Measurements from ENCODE around the gene TMEM260. TPM values are rescaled to one million over a fixed set of nuclear protein-coding genes. Genes with fewer than 3 reads are reported as not detected.

The TMEM260 gene
- total RNA-seq, 1 experiment from 2014 or later: 20.0 TPM

GRCh38 chr14:56630707-56631106 is 51.1 kb downstream of the TMEM260 start:
- H3K27ac Mint-ChIP-seq: no peak overlapping the region
- H3K23me2 ChIP-seq (ENCODE audit: insufficient read length, low read depth, low read length, poor library complexity, severe bottlenecking): no peaks in the 10 kb centered on the region
- no peak for TF ChIP-seq CTCF (conservative IDR thresholded peaks at IDR 0.05)
- H4K20me1 ChIP-seq (ENCODE audit: control insufficient read depth, insufficient read depth, insufficient read length): no peaks in the 10 kb centered on the region
- H2BK20ac ChIP-seq (ENCODE audit: low read depth, low read length, poor library complexity, severe bottlenecking): no peak overlapping the region
- DNase-seq: no peak
- peaks cover 48 to 59% (median 59%) of the 10 kb centered on the region in 3 experiments for H3K36me3 Mint-ChIP-seq (ENCODE audit: insufficient read depth in 1 of 3, low read depth in 3 of 3)
- H2AFZ ChIP-seq (ENCODE audit: low read length): no peak overlapping the region
- H3K18ac ChIP-seq (ENCODE audit: insufficient read length, low read depth, low read length): no peak overlapping the region
- H3K9me3 Mint-ChIP-seq: peaks cover 9 to 13% of the 10 kb centered on the region in 2 experiments
- H2BK120ac ChIP-seq (ENCODE audit: low read depth, low read length, poor library complexity, severe bottlenecking): no peak overlapping the region
- H3K9me3 ChIP-seq (ENCODE audit: control insufficient read depth, low read depth, low read length): no peaks in the 10 kb centered on the region
- no peak overlapping the region for H3K14ac ChIP-seq (ENCODE audit: insufficient read depth, low read length)
- H4K5ac ChIP-seq (ENCODE audit: insufficient read length, low read depth, low read length): no peak overlapping the region
- H4K91ac ChIP-seq (ENCODE audit: insufficient read length, low read depth, low read length): no peak overlapping the region
- H2AK5ac ChIP-seq (ENCODE audit: insufficient read length, low read length): no peak overlapping the region
- no peaks in the 10 kb centered on the region for H3K79me1 ChIP-seq (ENCODE audit: insufficient read depth, low read depth, low read length, poor library complexity, severe bottlenecking)
- no peaks in the 10 kb centered on the region for H3K79me2 ChIP-seq (ENCODE audit: insufficient read depth, low read length)
- H4K8ac ChIP-seq (replicated peaks; ENCODE audit: insufficient read length, low read depth, low read length): no peak overlapping the region
- no peak overlapping the region for H3K4me3 Mint-ChIP-seq
- no CpG with 5 or more reads among the region's 3 CpGs for WGBS (ENCODE audit: extremely low coverage, insufficient read length, low lambda C conversion rate)
- no peak overlapping the region for H3K4ac ChIP-seq (ENCODE audit: low read depth, low read length)
- no peaks in the 10 kb centered on the region for H3K27me3 ChIP-seq (ENCODE audit: insufficient read depth, low read length)
- no peaks in the 10 kb centered on the region for H3K27me3 Mint-ChIP-seq (ENCODE audit: low read depth)
- no peak overlapping the region for H3K56ac ChIP-seq (ENCODE audit: insufficient read length, low read depth, low read length)
- H2BK15ac ChIP-seq (ENCODE audit: low read depth, low read length): no peak overlapping the region
- H2BK5ac ChIP-seq (ENCODE audit: insufficient read length, low read length): no peak overlapping the region
- H3K27ac ChIP-seq (ENCODE audit: insufficient read length, low read depth, low read length): no peak overlapping the region
- no peak overlapping the region for H2BK12ac ChIP-seq (ENCODE audit: insufficient read length, low read depth, low read length)
- no peaks in the 10 kb centered on the region for H3K4me1 Mint-ChIP-seq
- H3K9ac ChIP-seq (ENCODE audit: extremely low read depth, insufficient read length, low read length): no peak overlapping the region
- no peaks in the 10 kb centered on the region for H3K4me1 ChIP-seq (ENCODE audit: insufficient read depth, low read length)
- H3K4me2 ChIP-seq (ENCODE audit: insufficient read depth, insufficient read length, low read length): no peak overlapping the region
- no peak overlapping the region for H3T11ph ChIP-seq (ENCODE audit: low read length)
- no peak overlapping the region for H3K23ac ChIP-seq (ENCODE audit: insufficient read length, low read depth, low read length)

Data from H9 (cell line).